ENCODE measurements around the gene PLA2G12A. TPM values are rescaled to one million over a fixed set of nuclear protein-coding genes. Genes with fewer than 3 reads are reported as not detected.
"Not testable (repeated sequence)": the region's sequence is repeated elsewhere in the genome, so short reads cannot be mapped to it uniquely, and the experiment has no call there.

The PLA2G12A gene
- total RNA-seq, 2 donors from 2014 or later: 17.8 to 27.5 TPM

DNA sequence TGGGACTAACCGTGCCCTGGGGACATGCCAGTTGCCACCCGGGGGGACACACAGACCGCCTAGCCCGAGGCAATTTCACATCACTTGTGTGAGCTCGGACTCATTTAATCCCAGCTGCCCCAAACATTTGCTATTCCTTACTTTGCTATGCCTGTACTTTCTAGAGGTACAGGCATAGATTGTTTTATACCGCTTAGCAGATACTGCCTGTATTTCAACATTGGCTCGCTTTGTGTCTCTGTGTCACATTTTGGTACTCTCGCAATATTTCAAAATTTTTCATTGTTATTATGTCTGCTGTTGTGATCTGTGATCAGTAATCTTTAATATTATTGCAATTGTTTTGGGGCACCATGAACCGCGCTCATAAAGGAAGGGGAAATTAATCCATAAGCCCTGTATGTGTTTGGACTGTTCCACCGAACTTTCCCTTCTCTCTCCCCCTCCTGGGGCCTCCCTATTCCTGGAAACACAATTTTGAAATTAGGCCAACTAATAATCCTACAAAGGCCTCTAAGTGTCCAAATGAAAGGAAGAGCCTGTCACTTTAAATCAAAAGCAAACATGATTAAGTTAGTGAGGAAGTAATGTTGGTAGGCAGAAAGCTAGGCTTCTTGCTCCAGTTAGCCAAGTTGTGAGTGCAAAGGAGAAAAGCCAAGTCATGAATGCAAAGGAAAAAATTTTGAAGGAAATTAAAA, 26.1 kb downstream of the PLA2G12A start:
- Mint-ChIP-seq H3K9me3 (no peaks in the 10 kb centered on the region), H3K4me1 (peaks cover 25% of the 10 kb centered on the region), H3K27ac (peak overlapping the region; percentile 92), H3K4me3 (peak overlapping the region; percentile 92), H3K36me3 (ENCODE audit: low read depth) (peaks cover 18% of the 10 kb centered on the region), H3K27me3 (no peaks in the 10 kb centered on the region)
- no peak for ATAC-seq (replicated peaks)

DNA sequence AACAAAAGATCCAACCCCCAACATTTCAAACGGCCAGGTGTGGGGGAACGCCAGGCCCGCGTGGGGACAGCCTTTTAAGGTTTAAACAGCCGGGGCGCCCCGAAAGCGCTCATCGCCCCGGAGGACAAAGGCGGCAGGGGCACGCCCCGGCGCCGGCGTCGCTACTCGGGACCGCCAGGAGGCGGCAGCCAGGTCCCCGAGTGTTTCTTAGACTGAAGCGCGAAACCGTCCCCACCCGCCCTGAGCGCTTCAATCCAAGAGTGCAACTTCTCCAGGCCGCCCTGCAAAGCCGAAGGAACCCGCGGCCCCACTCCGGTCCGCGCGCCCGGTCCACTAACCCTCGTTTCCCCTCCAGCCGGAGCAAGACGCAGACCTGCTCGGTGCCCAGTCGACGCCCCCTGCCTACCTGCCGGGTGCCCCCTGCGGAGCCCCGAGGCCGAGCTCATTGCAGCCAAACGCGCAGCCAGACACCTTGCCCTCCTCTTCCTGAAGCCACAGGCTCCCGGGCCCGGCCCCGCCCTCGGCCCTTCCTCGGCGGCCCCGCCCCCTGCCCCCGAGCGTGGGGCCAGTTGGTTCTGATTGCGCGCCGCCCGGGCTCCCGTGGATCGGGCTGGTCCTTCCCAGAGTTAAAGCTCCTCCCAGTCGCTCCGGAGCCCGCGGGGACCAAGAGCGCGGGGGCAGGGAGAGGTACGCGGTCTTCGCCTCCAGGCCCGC, 26.8 kb downstream of the PLA2G12A start, which contains the start of gene CASP6:
Gene CASP6 (minus strand): TSS at position 496 of the 714 bp plus-strand sequence. CDS start 50 bp downstream, at position 446.
- ATAC-seq (replicated peaks): peak; percentile 79
- H3K9me3 Mint-ChIP-seq: no peaks in the 10 kb centered on the region
- H3K4me3 Mint-ChIP-seq: peak within 1 kb of the TSS; percentile 92
- peaks cover 25% of the 10 kb centered on the region for H3K4me1 Mint-ChIP-seq
- peaks cover 17% of the 10 kb centered on the region for H3K36me3 Mint-ChIP-seq (ENCODE audit: low read depth)
- H3K27ac Mint-ChIP-seq: peak within 1 kb of the TSS; percentile 92
- no peaks in the 10 kb centered on the region for H3K27me3 Mint-ChIP-seq

GRCh38 chr4:109701566-109702410, 28.1 kb downstream of the PLA2G12A start:
- ATAC-seq (replicated peaks): no peak
- Mint-ChIP-seq H3K4me3 (peak overlapping the region; percentile 92), H3K9me3 (no peaks in the 10 kb centered on the region), H3K4me1 (peaks cover 25% of the 10 kb centered on the region), H3K27ac (peak overlapping the region; percentile 92), H3K36me3 (ENCODE audit: low read depth) (peaks cover 30% of the 10 kb centered on the region), H3K27me3 (no peaks in the 10 kb centered on the region)

DNA sequence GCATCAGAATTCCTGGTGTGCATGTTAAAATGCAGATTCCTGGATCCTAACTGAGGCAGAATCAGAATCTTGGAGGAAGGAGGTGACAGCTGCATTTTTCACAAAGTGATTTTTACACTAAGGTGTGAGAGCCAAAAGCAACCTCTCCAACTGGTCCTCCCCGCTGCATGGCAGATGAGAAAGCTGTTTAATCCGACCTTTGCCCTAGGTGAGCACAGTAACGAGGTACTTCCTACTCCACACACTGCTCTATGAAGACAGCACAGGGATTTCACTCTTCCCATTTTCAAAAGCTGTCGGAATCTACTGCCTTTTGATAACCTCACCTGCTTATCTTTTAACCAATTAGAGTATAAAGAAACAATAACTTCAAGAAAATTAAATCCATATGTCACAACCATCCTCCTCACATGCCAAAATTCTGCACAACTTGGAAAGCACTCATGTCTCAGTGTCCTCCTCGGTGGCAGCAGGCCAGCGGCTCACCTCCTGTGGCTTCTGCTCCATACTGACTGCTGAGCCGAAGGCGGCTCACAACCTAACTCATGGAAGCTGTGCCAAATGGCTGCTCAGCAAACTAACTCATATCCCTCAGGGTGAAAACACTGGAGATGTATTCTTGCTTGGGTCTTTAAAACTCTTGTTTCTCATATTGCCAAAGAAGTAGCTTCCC, 30.2 kb downstream of the PLA2G12A start:
- Mint-ChIP-seq H3K4me3 (no peak overlapping the region), H3K27me3 (no peaks in the 10 kb centered on the region), H3K27ac (peak overlapping the region; percentile 25), H3K36me3 (ENCODE audit: low read depth) (peaks cover 48% of the 10 kb centered on the region), H3K4me1 (peaks cover 20% of the 10 kb centered on the region), H3K9me3 (no peaks in the 10 kb centered on the region)
- no peak for ATAC-seq (replicated peaks)

DNA sequence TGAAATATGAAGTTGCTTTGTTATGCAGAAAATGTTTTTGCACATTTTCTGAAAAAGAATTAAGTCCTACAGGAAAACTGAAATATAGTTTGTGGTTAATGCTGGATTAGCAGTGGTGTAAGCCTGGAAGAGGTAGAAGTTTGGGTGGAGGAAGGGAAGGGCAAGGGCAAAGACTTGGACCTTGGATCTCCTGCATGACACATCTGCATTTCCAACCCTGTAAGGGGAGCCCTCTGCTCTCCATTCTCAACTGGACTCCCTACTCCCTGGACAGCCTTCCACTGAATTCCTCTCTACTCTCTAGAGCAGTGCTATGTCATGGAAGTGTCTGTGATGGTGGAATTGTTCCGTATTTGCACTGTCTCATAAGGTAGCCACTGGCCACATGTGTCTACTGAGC, 31.2 kb downstream of the PLA2G12A start:
- Mint-ChIP-seq H3K27me3 (no peaks in the 10 kb centered on the region), H3K4me3 (no peak overlapping the region), H3K36me3 (ENCODE audit: low read depth) (peaks cover 58% of the 10 kb centered on the region)

GRCh38 chr4:109691411-109691920, 38.4 kb downstream of the PLA2G12A start:
- peak overlapping the region; percentile 42 for H3K4me3 Mint-ChIP-seq
- H3K27me3 Mint-ChIP-seq: no peaks in the 10 kb centered on the region
- H3K36me3 Mint-ChIP-seq (ENCODE audit: low read depth): peaks cover 86% of the 10 kb centered on the region
- H3K27ac Mint-ChIP-seq: peak overlapping the region; percentile 58
- peaks cover 24% of the 10 kb centered on the region for H3K4me1 Mint-ChIP-seq
- ATAC-seq (replicated peaks): peak; percentile 87
- H3K9me3 Mint-ChIP-seq: no peaks in the 10 kb centered on the region

More for the DNA sequence above, 31.2 kb downstream of the PLA2G12A start:
- ATAC-seq (replicated peaks): no peak
- H3K27ac Mint-ChIP-seq: peak overlapping the region; percentile 25
- peaks cover 17% of the 10 kb centered on the region for H3K4me1 Mint-ChIP-seq
- H3K9me3 Mint-ChIP-seq: no peaks in the 10 kb centered on the region

GRCh38 chr4:109690690-109691410, 39.0 kb downstream of the PLA2G12A start:
- peaks cover 24% of the 10 kb centered on the region for H3K4me1 Mint-ChIP-seq
- H3K36me3 Mint-ChIP-seq (ENCODE audit: low read depth): peaks cover 86% of the 10 kb centered on the region
- H3K27ac Mint-ChIP-seq: peak overlapping the region; percentile 58
- ATAC-seq (replicated peaks): peak; percentile 66
- no peaks in the 10 kb centered on the region for H3K9me3 Mint-ChIP-seq
- no peaks in the 10 kb centered on the region for H3K27me3 Mint-ChIP-seq
- peak overlapping the region; percentile 42 for H3K4me3 Mint-ChIP-seq

DNA sequence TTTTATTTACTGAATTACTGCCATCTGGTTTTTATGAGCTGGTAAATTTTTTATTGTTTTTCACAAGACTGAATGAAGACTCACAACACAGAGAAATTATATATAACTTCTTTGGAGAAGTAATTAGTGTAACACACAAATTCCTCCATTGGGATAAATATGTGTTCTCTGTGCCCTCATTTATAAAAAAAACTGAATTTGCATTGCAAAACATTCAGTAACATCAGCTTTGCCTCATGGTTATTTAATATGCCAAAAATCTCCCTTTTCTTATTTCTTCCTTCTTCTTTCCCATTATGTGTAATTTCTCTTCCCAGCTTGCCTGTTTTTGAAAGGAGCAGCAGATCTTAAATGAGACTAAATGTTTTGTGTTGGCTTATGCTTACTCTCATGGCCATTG, 45.1 kb downstream of the PLA2G12A start:
- Mint-ChIP-seq H3K4me3 (no peak overlapping the region), H3K4me1 (peaks cover 26% of the 10 kb centered on the region), H3K9me3 (no peaks in the 10 kb centered on the region), H3K36me3 (ENCODE audit: low read depth) (peaks cover 78% of the 10 kb centered on the region), H3K27me3 (no peaks in the 10 kb centered on the region), H3K27ac (peak overlapping the region; percentile 9)
- ATAC-seq (replicated peaks): no peak

- Mint-ChIP-seq H3K9me3 (no peaks in the 10 kb centered on the region), H3K4me3 (no peak overlapping the region), H3K36me3 (ENCODE audit: low read depth) (peaks cover 70% of the 10 kb centered on the region), H3K4me1 (peaks cover 26% of the 10 kb centered on the region), H3K27ac (peak overlapping the region; percentile 82), H3K27me3 (no peaks in the 10 kb centered on the region)
- ATAC-seq (replicated peaks): peak; percentile 42
Measured at GRCh38 chr4:109683621-109684253, 46.1 kb downstream of the PLA2G12A start.

- ATAC-seq (replicated peaks): no peak
- Mint-ChIP-seq H3K36me3 (ENCODE audit: low read depth) (peaks cover 65% of the 10 kb centered on the region), H3K4me1 (peaks cover 26% of the 10 kb centered on the region), H3K9me3 (no peaks in the 10 kb centered on the region), H3K4me3 (no peak overlapping the region), H3K27ac (peak overlapping the region; percentile 82), H3K27me3 (no peaks in the 10 kb centered on the region)
Measured at GRCh38 chr4:109682875-109683274, 47.0 kb downstream of the PLA2G12A start.

GRCh38 chr4:109678925-109679324, 50.9 kb downstream of the PLA2G12A start:
- H3K36me3 Mint-ChIP-seq (ENCODE audit: low read depth): peaks cover 37% of the 10 kb centered on the region
- not testable (repeated sequence) for H3K27me3 Mint-ChIP-seq; H3K9me3 Mint-ChIP-seq; ATAC-seq (replicated peaks); H3K4me3 Mint-ChIP-seq
- H3K4me1 Mint-ChIP-seq: peaks cover 37% of the 10 kb centered on the region
- peak overlapping the region; percentile 33 for H3K27ac Mint-ChIP-seq

DNA sequence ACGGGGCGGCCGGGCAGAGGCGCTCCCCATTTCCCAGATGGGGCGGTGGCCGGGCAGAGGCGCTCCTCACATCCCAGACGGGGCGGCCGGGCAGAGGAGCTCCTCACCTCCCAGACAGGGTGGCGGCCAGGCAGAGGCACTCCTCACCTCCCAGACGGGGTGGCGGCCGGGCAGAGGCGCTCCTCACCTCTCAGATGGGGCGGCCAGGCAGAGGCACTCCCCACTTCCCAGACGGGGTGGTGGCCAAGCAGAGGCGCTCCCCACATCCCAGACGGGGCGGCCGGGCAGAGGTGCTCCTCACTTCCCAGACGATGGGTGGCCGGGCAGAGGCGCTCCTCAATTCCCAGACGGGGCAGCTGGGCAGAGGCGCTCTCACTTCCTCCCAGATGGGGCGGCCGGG, 51.4 kb downstream of the PLA2G12A start:
- not testable (repeated sequence) for H3K9me3 Mint-ChIP-seq; H3K27ac Mint-ChIP-seq; H3K4me3 Mint-ChIP-seq; H3K27me3 Mint-ChIP-seq; ATAC-seq (replicated peaks)
- H3K4me1 Mint-ChIP-seq: peaks cover 34% of the 10 kb centered on the region
- peaks cover 37% of the 10 kb centered on the region for H3K36me3 Mint-ChIP-seq (ENCODE audit: low read depth)

- Mint-ChIP-seq H3K36me3 (ENCODE audit: low read depth) (peaks cover 21% of the 10 kb centered on the region), H3K4me1 (peaks cover 18% of the 10 kb centered on the region), H3K27ac (peak overlapping the region; percentile 45), H3K4me3 (no peak overlapping the region), H3K9me3 (no peaks in the 10 kb centered on the region), H3K27me3 (no peaks in the 10 kb centered on the region)
- ATAC-seq (replicated peaks): no peak
Measured at GRCh38 chr4:109676886-109677285, 53.0 kb downstream of the PLA2G12A start.

Data from activated T-helper 17 cell treated with anti-CD3 and anti-CD28 coated beads, Interleukin-2, amount 50 U/mL, for 72 hours (primary cell).